Measurements from ENCODE around the gene APP. TPM values are rescaled to one million over a fixed set of nuclear protein-coding genes. Genes with fewer than 3 reads are reported as not detected.

The APP gene
- total RNA-seq, 3 donors from 2014 or later = 270 to 546 (median 383) TPM

DNA sequence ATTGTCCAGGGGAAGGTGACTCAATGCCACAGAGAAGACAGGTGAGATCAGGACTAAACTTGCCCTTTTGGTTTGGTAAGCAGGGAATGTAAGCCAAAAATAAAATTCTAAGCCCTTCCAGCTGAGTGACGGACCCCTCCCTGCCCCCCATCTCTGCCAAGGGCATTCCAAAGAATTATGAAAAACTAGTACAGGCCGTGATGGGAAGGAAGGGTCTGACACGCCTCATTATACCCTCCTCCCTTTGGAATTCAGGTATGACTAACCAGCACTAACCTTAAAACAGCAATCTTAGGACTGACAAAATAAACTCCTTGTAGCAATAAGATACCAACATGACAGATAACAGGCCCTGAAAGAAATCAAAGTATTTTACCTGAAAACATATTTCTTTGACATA is 336.2 kb downstream of the APP start:
- Histone ChIP-seq H3K9me3 (peaks cover 0 to 10% of the 10 kb centered on the region in 2 donors), H3K27ac (no peak overlapping the region), H3K36me3 (no peaks in the 10 kb centered on the region), H3K4me3 (no peak overlapping the region), H3K27me3 (no peaks in the 10 kb centered on the region), H3K4me1 (no peaks in the 10 kb centered on the region)
- intact Hi-C loops (cut with DNase I; ENCODE audit: low total_unique reads) = no loop called here
- DNase-seq (ENCODE audit: low spot score in 2 of 2) = no peak
- TF ChIP-seq POLR2AphosphoS5 (IDR thresholded peaks at IDR 0.05) (no peak), POLR2A (IDR thresholded peaks at IDR 0.05) (no peak)

- no peak for DNase-seq (ENCODE audit: low spot score in 2 of 2)
- H3K4me1 ChIP-seq = no peaks in the 10 kb centered on the region
- no peaks in the 10 kb centered on the region for H3K27me3 ChIP-seq
- H3K4me3 ChIP-seq = no peak overlapping the region
- intact Hi-C loops (cut with DNase I; ENCODE audit: low total_unique reads) = no loop called here
- no peak overlapping the region for H3K27ac ChIP-seq
- TF ChIP-seq POLR2A (IDR thresholded peaks at IDR 0.05) = no peak
- TF ChIP-seq CTCF (IDR thresholded peaks at IDR 0.05) = no peak
- TF ChIP-seq POLR2AphosphoS5 (IDR thresholded peaks at IDR 0.05) = no peak
- no peaks in the 10 kb centered on the region for H3K36me3 ChIP-seq
- H3K9me3 ChIP-seq = peaks cover 0 to 10% of the 10 kb centered on the region in 2 donors
Measured at GRCh38 chr21:25831300-25831960, 339.1 kb downstream of the APP start.

Measured in breast epithelium (tissue), 4 donors.